Ecto neural progenitor cell (in vitro differentiated cells): Measurements from ENCODE around the gene EIF2B5.

Experiments used
- DNase-seq: peaks from one replicate; pipeline ENCODE4 v3.0.0-alpha.2; 2018; ENCODE audit warnings: low spot score

Gene EIF2B5

GRCh38 chr3:184174646-184175492 lies 39.7 kb downstream of the EIF2B5 start, which contains the start of gene AP2M1:
Gene AP2M1, plus strand, starts transcription at chr3:184174855. Its CDS starts 2,139 bp downstream, at chr3:184176994.
- DNase-seq = peak; percentile 98

GRCh38 chr3:184175506-184175905 lies 40.3 kb downstream of the EIF2B5 start:
- no peak for DNase-seq

- DNase-seq = no peak
Measured at GRCh38 chr3:184175981-184176376, 40.8 kb downstream of the EIF2B5 start.

DNA sequence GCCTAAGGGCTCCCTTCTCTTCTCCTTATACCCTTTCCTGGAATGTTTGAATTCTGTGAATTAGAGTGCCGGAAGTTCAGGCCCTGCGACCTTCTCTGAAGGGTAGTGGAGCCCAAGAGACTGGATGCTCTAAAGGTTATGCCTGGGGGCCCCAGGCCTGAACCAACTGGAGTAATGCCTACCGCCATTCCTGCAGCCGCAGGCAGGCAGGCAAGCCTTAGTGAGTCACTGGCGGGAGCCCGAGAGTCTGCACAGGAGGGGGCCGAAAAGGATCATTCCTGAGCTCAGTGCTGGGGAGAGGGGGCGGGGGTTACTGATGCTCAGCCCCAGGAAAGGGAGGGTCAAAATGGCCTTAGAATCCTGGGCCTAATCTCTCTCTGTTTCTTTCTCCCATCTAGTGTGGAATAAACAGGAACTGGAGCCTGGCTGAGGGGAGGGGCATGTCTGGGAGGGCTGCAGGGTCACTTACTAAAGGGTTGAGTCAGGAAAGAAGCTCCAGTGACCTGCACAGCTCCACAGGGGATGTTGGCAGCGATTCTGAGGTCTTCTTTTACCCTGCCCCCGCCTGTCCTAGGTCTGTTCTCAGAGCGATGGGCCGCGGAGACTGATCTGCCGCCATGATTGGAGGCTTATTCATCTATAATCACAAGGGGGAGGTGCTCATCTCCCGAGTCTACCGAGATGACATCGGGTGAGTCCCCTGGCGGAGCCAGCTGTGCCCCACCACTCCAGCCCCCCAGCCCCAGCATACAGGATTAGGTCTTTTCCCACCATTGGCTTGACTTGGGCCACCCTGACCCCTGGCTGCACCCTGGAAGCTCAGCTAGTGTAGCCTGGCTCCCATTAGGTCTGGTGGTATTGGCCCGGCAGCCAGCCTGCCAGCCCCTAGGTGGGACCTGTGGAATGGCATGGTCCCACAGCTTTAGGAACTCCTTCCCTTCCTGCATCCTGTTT lies 41.5 kb downstream of the EIF2B5 start:
- DNase-seq = peak; percentile 87

- peak; percentile 69 for DNase-seq
Measured at GRCh38 chr3:184177331-184177731, 42.2 kb downstream of the EIF2B5 start.

GRCh38 chr3:184177767-184178306 lies 42.7 kb downstream of the EIF2B5 start:
- no peak for DNase-seq

- DNase-seq = no peak
Measured at GRCh38 chr3:184178521-184179138, 43.5 kb downstream of the EIF2B5 start.

DNA sequence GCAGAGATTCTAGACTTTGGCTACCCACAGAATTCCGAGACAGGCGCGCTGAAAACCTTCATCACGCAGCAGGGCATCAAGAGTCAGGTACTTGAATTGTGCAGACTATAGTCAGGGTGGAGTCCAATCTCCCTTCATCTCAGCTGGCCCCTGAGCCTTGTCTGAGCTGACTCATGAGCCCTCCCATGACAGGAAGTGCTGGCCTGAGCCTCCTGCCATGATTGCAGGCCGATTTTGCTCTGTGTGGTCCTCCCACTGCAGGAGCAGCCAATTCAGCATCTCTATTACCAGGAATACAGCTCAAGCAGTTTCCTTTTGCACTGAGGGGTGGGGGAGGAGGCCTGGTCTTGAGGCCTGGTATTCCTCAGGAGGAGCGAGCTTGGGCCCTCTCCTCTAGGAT lies 45.0 kb downstream of the EIF2B5 start:
- no peak for DNase-seq

DNA sequence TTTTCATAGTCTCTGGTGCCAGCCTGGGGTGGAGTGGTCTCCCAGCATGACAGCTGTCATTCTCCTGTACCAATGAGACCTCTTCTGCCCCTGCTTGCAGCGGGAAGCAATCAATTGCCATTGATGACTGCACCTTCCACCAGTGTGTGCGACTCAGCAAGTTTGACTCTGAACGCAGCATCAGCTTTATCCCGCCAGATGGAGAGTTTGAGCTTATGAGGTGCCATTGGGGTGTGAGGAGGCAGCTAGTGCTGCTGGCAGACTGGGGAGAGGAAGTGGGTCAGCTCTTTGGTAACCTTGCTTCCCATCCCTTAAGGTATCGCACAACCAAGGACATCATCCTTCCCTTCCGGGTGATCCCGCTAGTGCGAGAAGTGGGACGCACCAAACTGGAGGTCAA lies 46.4 kb downstream of the EIF2B5 start:
- DNase-seq = no peak

- no peak for DNase-seq
Measured at GRCh38 chr3:184183679-184184078, 48.5 kb downstream of the EIF2B5 start.

DNA sequence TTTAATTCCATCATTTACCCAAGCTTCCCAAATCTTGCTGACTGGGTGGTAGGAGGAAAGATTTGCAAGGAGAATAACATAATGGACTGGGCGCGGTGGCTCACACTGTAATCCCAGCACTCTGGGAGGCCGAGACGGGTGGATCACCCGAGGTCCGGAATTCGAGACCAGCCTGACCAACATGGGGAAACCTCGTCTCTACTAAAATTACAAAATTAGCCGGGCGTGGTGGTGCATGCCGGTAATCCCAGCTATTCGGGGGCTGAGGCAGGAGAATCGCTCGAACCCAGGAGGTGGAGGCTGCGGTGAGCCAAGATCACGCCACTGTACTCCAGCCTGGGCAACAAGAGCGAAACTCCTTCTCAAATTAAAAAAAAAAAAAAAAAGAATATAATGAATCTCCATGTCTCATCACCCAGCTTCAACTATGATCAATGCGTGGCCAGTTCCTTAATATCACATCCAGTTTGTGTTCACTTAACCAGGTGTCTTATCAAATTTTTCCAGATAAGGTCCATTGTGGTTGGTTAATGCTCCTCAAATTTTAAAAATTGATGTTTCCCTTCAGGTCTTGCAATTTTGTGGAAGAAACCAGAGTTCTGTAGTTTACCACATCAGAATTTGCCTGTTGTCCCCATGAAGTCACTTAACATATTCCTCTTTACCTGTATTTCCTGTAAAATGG lies 49.5 kb downstream of the EIF2B5 start:
- no peak for DNase-seq

- peak; percentile 100 for DNase-seq
Measured at GRCh38 chr3:184185461-184186183, 50.5 kb downstream of the EIF2B5 start.

- no peak for DNase-seq
Measured at GRCh38 chr3:184186184-184186901, 51.2 kb downstream of the EIF2B5 start, which contains the start of gene ABCF3. Gene ABCF3, plus strand, starts transcription at chr3:184186199. Its CDS starts 9 bp downstream, at chr3:184186208.

GRCh38 chr3:184186902-184187207 lies 51.7 kb downstream of the EIF2B5 start:
- no peak for DNase-seq

- no peak for DNase-seq
Measured at GRCh38 chr3:184188080-184188479, 52.9 kb downstream of the EIF2B5 start.

DNA sequence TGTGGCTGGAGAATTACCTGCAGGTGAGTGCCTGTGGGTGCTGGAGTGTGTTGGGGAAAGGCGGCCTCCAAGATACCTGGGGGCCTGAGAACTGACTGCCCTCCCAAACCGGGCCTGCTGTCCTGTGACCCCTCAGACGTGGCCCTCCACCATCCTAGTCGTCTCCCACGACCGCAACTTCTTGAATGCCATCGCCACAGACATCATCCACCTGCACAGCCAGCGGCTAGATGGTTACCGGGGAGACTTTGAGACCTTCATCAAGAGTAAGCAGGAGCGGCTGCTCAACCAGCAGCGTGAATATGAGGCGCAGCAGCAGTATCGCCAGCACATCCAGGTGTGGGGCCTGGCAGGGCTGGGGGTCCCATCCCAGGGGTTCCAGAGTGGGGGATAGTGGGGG lies 54.3 kb downstream of the EIF2B5 start:
- no peak for DNase-seq

DNA sequence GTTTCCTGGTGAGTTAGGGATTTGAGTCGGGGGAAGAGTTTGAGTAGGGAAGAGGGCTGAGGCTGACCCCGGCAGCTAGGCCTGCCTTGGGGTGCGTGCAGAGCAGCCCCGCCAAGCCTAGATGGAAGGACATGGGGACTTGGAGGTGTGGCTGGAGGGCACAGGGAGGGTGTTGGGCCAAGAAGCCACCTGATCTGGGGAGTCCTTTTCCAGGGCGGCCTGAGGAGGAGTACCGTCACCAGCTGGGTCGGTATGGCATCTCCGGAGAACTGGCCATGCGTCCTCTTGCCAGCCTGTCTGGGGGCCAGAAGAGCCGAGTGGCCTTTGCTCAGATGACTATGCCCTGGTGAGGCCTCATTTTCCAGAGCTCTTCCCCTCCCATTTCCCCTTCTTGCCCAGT lies 57.7 kb downstream of the EIF2B5 start:
- DNase-seq = no peak

GRCh38 chr3:184193991-184194539 lies 58.9 kb downstream of the EIF2B5 start:
- no peak for DNase-seq
